Fibroblast of mammary gland (primary cell): Measurements from ENCODE around the gene TSPAN5.
A peak's percentile ranks its signal among the peaks of the same experiment; 100 is the strongest.
"Not testable (repeated sequence)": the region's sequence is repeated elsewhere in the genome, so short reads cannot be mapped to it uniquely, and the experiment has no call there.

Experiments used
- DNase-seq: peaks from one replicate; pipeline ENCODE4 v3.0.0-alpha.2; 2010; ENCODE audit warnings: low read depth
- H3K4me3 ChIP-seq: 2 replicates; pipeline ENCODE4 v1.5.1; 2011; ENCODE audit warnings: low read depth, mild to moderate bottlenecking, low read length, moderate library complexity; ENCODE audit not compliant: control insufficient read depth
- TF ChIP-seq, protein P1 (sequence below): conservative IDR thresholded peaks from 2 replicates; pipeline ENCODE4 v1.5.1; 2011; ENCODE audit warnings: low read depth, low read length, inconsistent platforms; ENCODE audit not compliant: control insufficient read depth, insufficient read depth

Gene TSPAN5

DNA sequence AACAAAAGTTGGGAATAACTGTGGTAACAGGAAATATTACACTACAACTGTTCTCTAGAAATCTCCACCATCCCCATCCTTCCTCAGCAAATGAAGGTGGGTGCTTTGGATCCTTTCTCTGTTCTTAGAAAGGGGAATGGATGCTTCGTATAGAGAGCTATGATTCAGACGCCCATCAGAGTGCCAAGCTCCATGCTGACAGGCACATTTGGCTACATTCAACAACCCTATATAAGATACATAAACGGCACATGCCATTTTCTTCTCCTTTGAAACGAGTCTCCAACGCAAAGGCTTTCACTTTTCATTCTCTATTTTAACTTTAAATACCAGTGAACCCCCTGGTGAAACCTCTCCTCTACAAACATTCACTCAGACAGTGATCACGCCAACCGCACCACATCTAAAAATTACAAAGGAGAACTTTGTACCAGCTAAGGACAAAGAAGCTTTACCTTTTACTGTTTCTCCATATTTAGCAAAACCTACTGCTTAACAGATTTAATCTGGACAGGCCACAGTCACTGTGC lies 172.5 kb downstream of the TSPAN5 start:
- H3K4me3 ChIP-seq, result no peak overlapping the region
- DNase-seq, result no peak
- TF ChIP-seq, protein P1, sequence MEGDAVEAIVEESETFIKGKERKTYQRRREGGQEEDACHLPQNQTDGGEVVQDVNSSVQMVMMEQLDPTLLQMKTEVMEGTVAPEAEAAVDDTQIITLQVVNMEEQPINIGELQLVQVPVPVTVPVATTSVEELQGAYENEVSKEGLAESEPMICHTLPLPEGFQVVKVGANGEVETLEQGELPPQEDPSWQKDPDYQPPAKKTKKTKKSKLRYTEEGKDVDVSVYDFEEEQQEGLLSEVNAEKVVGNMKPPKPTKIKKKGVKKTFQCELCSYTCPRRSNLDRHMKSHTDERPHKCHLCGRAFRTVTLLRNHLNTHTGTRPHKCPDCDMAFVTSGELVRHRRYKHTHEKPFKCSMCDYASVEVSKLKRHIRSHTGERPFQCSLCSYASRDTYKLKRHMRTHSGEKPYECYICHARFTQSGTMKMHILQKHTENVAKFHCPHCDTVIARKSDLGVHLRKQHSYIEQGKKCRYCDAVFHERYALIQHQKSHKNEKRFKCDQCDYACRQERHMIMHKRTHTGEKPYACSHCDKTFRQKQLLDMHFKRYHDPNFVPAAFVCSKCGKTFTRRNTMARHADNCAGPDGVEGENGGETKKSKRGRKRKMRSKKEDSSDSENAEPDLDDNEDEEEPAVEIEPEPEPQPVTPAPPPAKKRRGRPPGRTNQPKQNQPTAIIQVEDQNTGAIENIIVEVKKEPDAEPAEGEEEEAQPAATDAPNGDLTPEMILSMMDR, result no peak

DNA sequence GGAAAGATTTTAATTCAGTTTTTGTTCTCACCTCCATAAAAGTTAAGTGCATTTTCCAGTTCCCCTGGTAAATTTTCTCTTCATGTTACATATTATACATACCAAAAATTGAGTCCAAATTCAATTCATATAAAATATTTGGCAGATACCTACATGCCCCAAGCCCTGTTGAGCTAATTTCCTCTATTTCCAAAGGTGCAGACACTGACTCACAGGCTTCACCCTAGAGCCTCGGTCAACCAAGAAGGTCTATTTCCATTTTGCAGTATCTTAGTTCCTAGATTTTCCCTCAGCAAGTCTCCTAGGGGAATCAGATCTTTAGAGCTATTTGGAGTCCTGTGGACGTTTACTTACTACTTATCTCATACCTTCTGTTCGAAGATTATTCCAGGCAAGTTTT lies 174.4 kb downstream of the TSPAN5 start:
- TF ChIP-seq, protein P1, result no peak
- H3K4me3 ChIP-seq, result no peak overlapping the region
- peak; percentile 41 for DNase-seq

DNA sequence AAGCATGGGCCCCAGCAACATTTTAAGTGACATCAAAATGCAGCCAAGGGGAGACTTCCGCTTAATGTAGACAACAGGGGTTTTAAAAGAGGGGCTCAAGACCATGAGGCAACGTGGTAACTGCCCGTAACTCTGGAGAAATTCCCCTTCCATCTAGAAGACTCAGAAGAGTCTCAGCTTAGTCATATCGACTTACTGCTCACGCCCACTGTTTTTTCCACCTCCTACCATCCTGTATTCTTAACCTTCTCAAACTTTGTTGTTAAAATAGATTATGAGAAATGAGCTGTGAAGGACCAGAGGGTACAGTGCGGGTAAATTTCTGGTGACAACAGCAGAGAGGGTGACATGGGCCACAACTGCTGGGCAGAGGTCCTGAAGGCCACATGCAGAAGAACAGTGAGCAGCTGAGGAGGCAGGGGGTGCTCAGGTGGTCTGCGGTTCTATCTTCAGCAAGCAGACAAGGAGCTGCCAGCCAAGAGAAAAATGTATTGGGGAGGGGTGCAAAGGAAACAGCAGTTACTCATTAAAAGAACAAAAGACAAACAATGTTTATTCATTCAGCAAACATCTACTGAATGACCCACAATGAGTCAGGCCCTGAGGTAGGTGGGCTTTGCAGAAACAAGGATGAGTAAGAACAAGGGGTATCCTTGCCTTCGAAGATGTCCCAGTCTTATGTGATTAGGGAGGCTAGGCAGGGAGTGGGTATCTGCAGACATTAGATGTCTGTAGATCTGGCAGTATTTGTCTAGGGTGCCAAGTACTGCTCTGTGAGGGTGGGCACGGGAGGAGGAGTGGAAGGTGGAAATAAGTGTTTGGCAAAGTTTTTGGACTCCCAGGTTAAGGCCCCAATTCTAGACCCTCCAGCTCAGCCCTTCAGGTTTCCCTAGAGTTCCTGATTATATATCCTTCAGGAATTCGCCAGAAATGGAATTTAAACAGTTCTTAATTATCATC lies 175.3 kb downstream of the TSPAN5 start:
- no peak overlapping the region for H3K4me3 ChIP-seq
- TF ChIP-seq, protein P1, result no peak

DNA sequence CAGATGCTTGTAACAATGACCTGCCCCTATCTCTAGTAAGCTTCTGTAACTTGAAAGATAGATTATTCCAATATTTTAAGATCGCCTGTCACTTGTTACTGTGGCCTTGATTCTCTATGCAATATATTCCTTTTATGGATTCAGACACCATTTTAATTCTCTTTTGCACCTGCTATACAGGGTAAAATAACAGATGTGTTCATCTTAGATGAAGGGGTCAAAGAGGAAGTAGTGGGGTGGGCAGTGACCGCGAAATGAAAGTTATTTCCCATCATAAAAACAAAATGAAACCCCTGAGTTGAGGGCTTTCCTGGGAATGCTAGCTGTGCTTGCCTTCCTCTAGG lies 175.9 kb downstream of the TSPAN5 start:
- TF ChIP-seq, protein P1, result no peak
- DNase-seq, result no peak
- no peak overlapping the region for H3K4me3 ChIP-seq

More for the DNA sequence above, 175.3 kb downstream of the TSPAN5 start:
- peak; percentile 82 for DNase-seq

DNA sequence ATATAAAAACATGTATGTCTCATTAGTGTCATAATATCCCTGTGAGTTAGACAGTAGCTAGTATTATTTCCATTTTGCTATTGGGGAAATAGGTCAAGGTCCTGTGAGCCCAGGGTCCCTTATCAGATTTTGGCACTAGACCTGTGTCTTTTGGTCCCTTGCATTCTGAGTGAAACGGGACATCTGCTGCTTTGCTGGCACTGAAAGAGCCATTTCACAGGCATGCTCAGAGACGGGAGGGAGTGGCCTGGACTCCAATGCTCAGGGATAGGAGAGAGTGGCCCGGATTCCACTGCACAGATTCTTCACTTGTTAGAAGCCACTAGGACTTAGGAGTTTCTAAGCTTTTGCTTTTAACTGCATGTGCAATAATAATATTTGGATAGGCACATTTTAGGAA lies 177.2 kb downstream of the TSPAN5 start:
- no peak overlapping the region for H3K4me3 ChIP-seq
- TF ChIP-seq, protein P1, result no peak
- no peak for DNase-seq

DNA sequence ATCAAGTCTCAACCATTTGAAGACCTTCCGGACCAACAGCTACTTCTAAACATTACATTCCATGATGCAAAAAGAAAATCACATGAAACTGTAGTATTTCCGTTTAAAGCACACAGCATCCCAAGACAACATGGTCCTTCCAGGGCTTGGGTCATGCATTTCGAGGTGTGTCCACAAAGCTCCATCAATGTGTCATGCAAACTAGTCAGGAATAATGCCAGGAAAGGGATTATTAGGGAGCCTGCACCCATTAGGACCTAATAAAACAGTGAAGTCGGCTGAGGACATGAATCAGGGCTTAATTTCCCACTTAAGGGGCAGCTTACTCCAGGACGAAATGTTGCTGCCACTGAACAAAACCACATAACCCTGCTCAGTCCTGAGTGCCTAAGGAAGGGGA lies 177.9 kb downstream of the TSPAN5 start:
- DNase-seq, result no peak
- TF ChIP-seq, protein P1, result no peak
- H3K4me3 ChIP-seq, result no peak overlapping the region

DNA sequence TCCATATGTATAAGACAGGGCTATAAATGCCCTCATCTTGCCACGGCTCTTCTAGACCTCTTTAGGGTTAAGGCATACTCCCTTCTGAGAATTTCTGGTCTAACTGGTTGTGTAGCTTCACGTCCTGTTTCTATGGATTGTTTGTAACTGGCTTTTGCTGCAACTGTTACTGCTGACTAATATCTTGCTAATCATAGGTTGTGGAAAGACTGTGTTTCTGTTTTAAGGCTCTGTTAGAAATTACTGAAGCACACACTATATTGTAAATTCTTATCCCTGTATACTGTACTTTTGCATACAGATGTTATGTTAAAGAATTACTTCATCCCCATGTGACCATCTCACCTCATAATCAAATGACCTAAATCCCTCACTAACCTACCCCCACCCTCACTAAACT lies 178.8 kb downstream of the TSPAN5 start:
- not testable (repeated sequence) for H3K4me3 ChIP-seq, DNase-seq
